Measurements from ENCODE around the gene HBQ1.

- no peak for TF ChIP-seq POLR2A (IDR thresholded peaks at IDR 0.05; ENCODE audit: low read depth, low read length)
- TF ChIP-seq POLR2AphosphoS5 (IDR thresholded peaks at IDR 0.05; ENCODE audit: low read depth, low read length): no peak
- no peak for TF ChIP-seq TAF1 (IDR thresholded peaks at IDR 0.05; ENCODE audit: low read depth, low read length)
- no peak for TF ChIP-seq SPI1 (IDR thresholded peaks at IDR 0.05; ENCODE audit: low read depth, low read length)
- TF ChIP-seq PAX5 (IDR thresholded peaks at IDR 0.05; ENCODE audit: insufficient read depth, low read length, severe bottlenecking): no peak
- no peak for TF ChIP-seq POU2F2 (IDR thresholded peaks at IDR 0.05; ENCODE audit: low read depth, low read length)
Observed at GRCh38 chr16:220021-220420, 39.8 kb downstream of the HBQ1 start.
